Esophagus muscularis mucosa (tissue), 4 donors: Measurements from ENCODE around the gene TPRN. TPM values are rescaled to one million over a fixed set of nuclear protein-coding genes. Genes with fewer than 3 reads are reported as not detected.

ENCODE experiments used
- DNase-seq: peaks from one replicate; pipeline ENCODE4 v3.0.0-alpha.2; 2017; ENCODE audit errors: extremely low spot score
- H3K27ac ChIP-seq, 4 donors: fragments of 200-600 bp; sonication (generic); replicated peaks in 1 of 4; 1 replicate in 3 of 4; 2 replicates in 1 of 4; pipeline ENCODE4 v1.5.1; 2016 to 2019; ENCODE audit warnings: mild to moderate bottlenecking in 1 of 4
- H3K27me3 ChIP-seq, 4 donors: fragments of 200-600 bp; sonication (generic); one replicate each; pipeline versions ENCODE4 v1.5.1 to v1.6.0; 2016 to 2019
- H3K36me3 ChIP-seq, 4 donors: fragments of 200-600 bp; sonication (generic); one replicate each; pipeline ENCODE4 v1.5.1; 2016 to 2019
- H3K4me1 ChIP-seq, 4 donors: fragments of 200-600 bp; sonication (generic); one replicate each; pipeline ENCODE4 v1.5.1; 2016 to 2019
- H3K4me3 ChIP-seq, 4 donors: fragments of 200-600 bp; sonication (generic); 1 replicate in 2 of 4; 2 replicates in 2 of 4; pipeline ENCODE4 v1.5.1; 2016 to 2019; ENCODE audit warnings: mild to moderate bottlenecking in 4 of 4, moderate library complexity in 1 of 4
- H3K9me3 ChIP-seq, 4 donors: fragments of 200-600 bp; sonication (generic); 1 replicate in 3 of 4; 2 replicates in 1 of 4; pipeline ENCODE4 v1.5.1; 2016 to 2019
- CTCF ChIP-seq, 3 experiments: fragments of 200-600 bp in 2 of 3; fragments of 450-650 bp in 1 of 3; sonication (generic) in 2 of 3; IDR thresholded peaks; one replicate each; pipeline ENCODE4 v1.5.1; 2017 to 2019; ENCODE audit warnings: antibody characterized with exemption in 3 of 3, mild to moderate bottlenecking in 2 of 3, moderate library complexity in 1 of 3
- EP300 ChIP-seq: sonication (generic); formaldehyde crosslinking; IDR thresholded peaks from one replicate; pipeline ENCODE4 v1.6.1; 2017; ENCODE audit warnings: antibody characterized with exemption
- POLR2A ChIP-seq: fragments of 450-650 bp; IDR thresholded peaks from one replicate; pipeline ENCODE4 v1.6.1; 2017; ENCODE audit warnings: antibody characterized with exemption, moderate library complexity, mild to moderate bottlenecking, low read depth
- POLR2AphosphoS5 ChIP-seq, 2 donors: sonication (generic); formaldehyde crosslinking; IDR thresholded peaks; one replicate each; pipeline ENCODE4 v1.6.1; 2017; ENCODE audit warnings: antibody characterized with exemption in 2 of 2
- WGBS: methylation state at CpG from one replicate; pipeline ENCODE4 v1.1.5; 2018; 5-methylcytosine and 5-hydroxymethylcytosine counted together
- intact Hi-C: fragments of 100-400 bp; cut with DNase I; formaldehyde crosslinking; loops from one replicate; pipeline ENCODE4 v1.15.1; 2023
- total RNA-seq, 4 donors: library from RNA; depleted of rRNA; stranded (reverse); fragments of >200 nt; gene quantifications; one replicate each; pipeline versions ENCODE4 v1.1.0 to v1.2.1, GENCODE V29; 2016

The TPRN gene
- total RNA-seq, 4 donors from 2014 or later, result 4.1 to 12.6 (median 7.7) TPM

DNA sequence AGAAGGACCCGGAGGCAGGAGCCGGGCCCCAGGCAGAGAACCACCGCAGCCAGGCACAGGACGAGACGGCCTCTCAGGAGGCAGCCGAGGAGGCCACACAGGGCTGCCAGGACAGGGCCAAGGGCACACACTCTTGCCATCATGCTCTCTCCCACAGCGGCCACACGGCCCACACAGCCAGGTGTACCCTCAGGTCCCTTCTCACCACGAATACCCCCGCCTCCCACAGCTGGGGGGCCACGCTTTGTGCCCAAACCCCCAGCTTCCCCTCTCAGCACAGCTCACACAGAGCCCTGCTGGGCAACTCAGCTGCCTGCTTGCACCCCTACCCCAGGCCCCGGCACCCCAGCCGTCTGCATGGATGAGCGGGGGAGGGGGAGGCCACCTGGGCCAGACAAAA, 6.8 kb downstream of the TPRN start:
- intact Hi-C loops, result no loop called here
- TF ChIP-seq EP300 (no peak), POLR2AphosphoS5 (IDR thresholded peaks at IDR 0.05) (no peak), CTCF (IDR thresholded peaks at IDR 0.05) (no peak)
- Histone ChIP-seq H3K36me3 (peaks cover 11 to 28% (median 27%) of the 10 kb centered on the region in 4 donors), H3K27me3 (no peaks in the 10 kb centered on the region), H3K4me3 (no peak overlapping the region), H3K9me3 (no peaks in the 10 kb centered on the region), H3K27ac (no peak overlapping the region), H3K4me1 (peaks cover 43 to 85% (median 60%) of the 10 kb centered on the region in 4 donors)
- 80% methylated on average over 8 of the region's 14 CpGs for WGBS
- no peak for DNase-seq

- DNase-seq, result no peak
- peaks cover 11 to 28% (median 27%) of the 10 kb centered on the region in 4 donors for H3K36me3 ChIP-seq
- WGBS, result 100% methylated on average over 1 of the region's 2 CpGs
- no peak for TF ChIP-seq POLR2AphosphoS5 (IDR thresholded peaks at IDR 0.05)
- no peak for TF ChIP-seq CTCF (IDR thresholded peaks at IDR 0.05)
- no peak overlapping the region for H3K4me3 ChIP-seq
- intact Hi-C loops, result no loop called here
- H3K9me3 ChIP-seq, result no peaks in the 10 kb centered on the region
- no peak overlapping the region for H3K27ac ChIP-seq
- H3K27me3 ChIP-seq, result no peaks in the 10 kb centered on the region
- peaks cover 35 to 79% (median 53%) of the 10 kb centered on the region in 4 donors for H3K4me1 ChIP-seq
Observed at GRCh38 chr9:137192859-137193258, 7.7 kb downstream of the TPRN start.

DNA sequence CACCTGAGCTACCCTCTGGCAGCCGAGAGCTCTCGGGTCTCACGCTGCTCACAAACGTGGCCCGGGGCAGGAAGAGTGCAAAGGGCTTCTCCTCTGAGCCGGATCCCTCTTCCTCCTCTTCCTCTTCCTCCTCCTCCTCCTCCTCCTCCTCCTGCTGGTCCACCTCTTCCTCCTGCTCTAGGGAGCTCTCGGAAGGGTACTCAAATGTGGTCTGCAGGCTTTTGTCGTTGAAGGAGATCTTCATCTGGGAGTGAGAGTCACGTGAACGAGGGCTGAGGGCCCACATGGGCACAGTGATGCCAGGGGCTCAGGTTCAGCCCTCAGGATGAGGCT, 8.1 kb downstream of the TPRN start:
- 82% methylated on average over 8 of the region's 10 CpGs for WGBS
- Histone ChIP-seq H3K4me1 (peaks cover 35 to 79% (median 53%) of the 10 kb centered on the region in 4 donors), H3K27ac (no peak overlapping the region), H3K4me3 (no peak overlapping the region), H3K27me3 (no peaks in the 10 kb centered on the region), H3K36me3 (peaks cover 11 to 28% (median 27%) of the 10 kb centered on the region in 4 donors), H3K9me3 (no peaks in the 10 kb centered on the region)
- intact Hi-C loops, result no loop called here
- DNase-seq, result no peak
- TF ChIP-seq POLR2AphosphoS5 (IDR thresholded peaks at IDR 0.05), result no peak
- TF ChIP-seq POLR2A, result no peak
- TF ChIP-seq CTCF (IDR thresholded peaks at IDR 0.05), result no peak
- TF ChIP-seq EP300, result no peak

DNA sequence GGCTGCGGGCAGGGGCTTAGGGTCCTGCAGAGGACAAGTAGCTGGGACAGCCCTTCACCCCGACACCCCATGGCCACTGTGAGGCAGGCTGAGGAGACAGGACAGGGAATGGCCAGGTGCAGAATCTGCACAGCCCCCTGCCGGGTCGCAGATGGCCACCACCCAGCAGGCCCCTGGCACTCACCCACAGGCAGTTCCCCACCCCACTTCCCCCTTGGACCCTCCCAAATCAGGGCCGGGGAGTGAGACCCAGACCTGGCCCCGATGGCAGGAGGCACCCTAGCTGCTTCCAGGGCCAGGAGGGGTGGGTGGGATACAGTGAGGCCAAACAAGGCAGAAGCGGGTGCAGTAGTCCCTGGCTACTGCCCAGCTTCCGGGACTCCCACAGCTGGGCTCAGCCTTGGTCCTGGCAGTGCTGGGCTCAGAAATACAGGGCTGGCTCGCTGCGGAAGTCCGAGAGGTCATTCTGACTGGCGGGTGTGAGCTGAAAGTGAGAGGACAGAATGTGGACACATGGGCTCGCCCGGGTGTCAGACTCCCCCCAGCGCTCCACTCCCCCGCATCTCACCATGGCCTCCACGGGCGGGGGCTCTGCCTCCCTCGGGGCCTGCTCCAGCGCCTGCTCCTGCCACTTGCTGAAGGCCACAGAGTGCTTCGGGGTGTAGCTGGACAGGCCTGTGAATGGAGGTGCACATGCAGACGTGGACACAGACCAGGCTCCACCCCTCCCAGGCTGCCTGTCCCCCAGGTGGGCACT, 8.7 kb downstream of the TPRN start:
- no peak overlapping the region for H3K4me3 ChIP-seq
- H3K36me3 ChIP-seq, result peaks cover 11 to 32% (median 27%) of the 10 kb centered on the region in 4 donors
- peaks cover 36 to 79% (median 54%) of the 10 kb centered on the region in 4 donors for H3K4me1 ChIP-seq
- no peak for TF ChIP-seq POLR2A
- TF ChIP-seq CTCF (IDR thresholded peaks at IDR 0.05), result no peak
- no peak for TF ChIP-seq POLR2AphosphoS5 (IDR thresholded peaks at IDR 0.05)
- TF ChIP-seq EP300, result no peak
- no peaks in the 10 kb centered on the region for H3K27me3 ChIP-seq
- no peaks in the 10 kb centered on the region for H3K9me3 ChIP-seq
- intact Hi-C loops, result no loop called here
- H3K27ac ChIP-seq, result peak overlapping the region in 1 of 4 donors; percentile 9
- DNase-seq, result no peak
- 100% methylated on average over 10 of the region's 22 CpGs for whole genome bisulfite sequencing

DNA sequence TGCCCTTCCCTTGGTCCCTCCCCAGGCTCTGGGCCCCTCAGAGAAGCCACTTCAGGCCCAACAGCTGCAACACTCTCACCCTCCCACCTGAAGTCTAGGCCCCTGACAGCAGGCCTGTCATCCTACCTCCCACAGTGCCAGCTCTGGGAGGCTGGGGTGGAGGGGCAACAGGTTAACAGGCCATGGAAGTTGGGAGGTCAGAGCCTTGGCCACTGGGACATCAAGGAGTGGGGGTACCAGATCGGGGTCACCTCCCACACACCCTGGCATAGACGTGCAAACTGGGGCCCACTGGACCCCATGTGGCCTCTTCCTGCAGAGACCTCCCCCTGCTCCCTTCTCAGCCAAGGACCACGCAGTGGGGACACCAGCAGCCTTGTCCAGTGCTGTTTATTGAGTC, 9.3 kb downstream of the TPRN start:
- no peak overlapping the region for H3K4me3 ChIP-seq

More for the DNA sequence above, 9.3 kb downstream of the TPRN start:
- H3K27ac ChIP-seq, result peak overlapping the region in 1 of 4 donors; percentile 99
- 88% methylated on average over 3 of the region's 3 CpGs for WGBS
- H3K36me3 ChIP-seq, result peaks cover 11 to 38% (median 29%) of the 10 kb centered on the region in 4 donors
- no peaks in the 10 kb centered on the region for H3K27me3 ChIP-seq
- no peaks in the 10 kb centered on the region for H3K9me3 ChIP-seq
- H3K4me1 ChIP-seq, result peaks cover 41 to 81% (median 59%) of the 10 kb centered on the region in 4 donors
- TF ChIP-seq EP300 (no peak), POLR2A (no peak), POLR2AphosphoS5 (IDR thresholded peaks at IDR 0.05) (no peak), CTCF (IDR thresholded peaks at IDR 0.05) (no peak)
- DNase-seq, result no peak
- intact Hi-C loops, result no loop called here
